DND-41 (cell line): Measurements from ENCODE around the gene ARMC7.

Source experiments
- EZH2 ChIP-seq: IDR thresholded peaks from 3 replicates; pipeline ENCODE4 v1.6.1; 2012; ENCODE audit warnings: borderline replicate concordance, low read depth, mild to moderate bottlenecking, moderate library complexity, low read length, inconsistent platforms; ENCODE audit not compliant: severe bottlenecking
- TF ChIP-seq, protein P1 (sequence below): IDR thresholded peaks from 2 replicates; pipeline ENCODE4 v1.5.1; 2012; ENCODE audit warnings: borderline replicate concordance, low read length, moderate library complexity, mild to moderate bottlenecking; ENCODE audit not compliant: poor library complexity, severe bottlenecking; ENCODE audit errors: extremely low read depth

DNA sequence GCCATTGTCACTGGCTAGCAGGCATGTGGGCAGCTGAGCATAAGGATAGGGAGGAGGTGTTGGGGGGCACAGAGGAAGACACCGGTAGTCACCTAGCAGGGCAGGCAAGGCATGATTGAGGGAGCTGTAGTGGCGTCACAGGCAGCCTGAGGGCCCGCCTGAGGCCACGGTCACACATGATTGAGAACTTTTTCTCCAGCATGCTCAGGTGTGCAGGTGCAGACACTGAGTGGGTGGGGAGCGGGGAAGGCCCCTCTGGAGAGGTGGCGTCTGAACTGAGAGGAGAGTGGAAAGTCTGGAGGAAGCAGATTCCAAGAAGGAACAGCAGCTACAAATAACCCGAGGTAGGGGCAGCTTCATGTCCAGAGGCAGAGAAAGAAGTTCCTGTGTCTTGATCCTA lies 10.9 kb upstream of the ARMC7 start:
- TF ChIP-seq, protein P1, sequence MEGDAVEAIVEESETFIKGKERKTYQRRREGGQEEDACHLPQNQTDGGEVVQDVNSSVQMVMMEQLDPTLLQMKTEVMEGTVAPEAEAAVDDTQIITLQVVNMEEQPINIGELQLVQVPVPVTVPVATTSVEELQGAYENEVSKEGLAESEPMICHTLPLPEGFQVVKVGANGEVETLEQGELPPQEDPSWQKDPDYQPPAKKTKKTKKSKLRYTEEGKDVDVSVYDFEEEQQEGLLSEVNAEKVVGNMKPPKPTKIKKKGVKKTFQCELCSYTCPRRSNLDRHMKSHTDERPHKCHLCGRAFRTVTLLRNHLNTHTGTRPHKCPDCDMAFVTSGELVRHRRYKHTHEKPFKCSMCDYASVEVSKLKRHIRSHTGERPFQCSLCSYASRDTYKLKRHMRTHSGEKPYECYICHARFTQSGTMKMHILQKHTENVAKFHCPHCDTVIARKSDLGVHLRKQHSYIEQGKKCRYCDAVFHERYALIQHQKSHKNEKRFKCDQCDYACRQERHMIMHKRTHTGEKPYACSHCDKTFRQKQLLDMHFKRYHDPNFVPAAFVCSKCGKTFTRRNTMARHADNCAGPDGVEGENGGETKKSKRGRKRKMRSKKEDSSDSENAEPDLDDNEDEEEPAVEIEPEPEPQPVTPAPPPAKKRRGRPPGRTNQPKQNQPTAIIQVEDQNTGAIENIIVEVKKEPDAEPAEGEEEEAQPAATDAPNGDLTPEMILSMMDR = no peak
- TF ChIP-seq EZH2 = no peak
